H9 (cell line): ENCODE data around the gene MAGI1. TPM values are rescaled to one million over a fixed set of nuclear protein-coding genes. Genes with fewer than 3 reads are reported as not detected.
A peak's percentile ranks its signal among the peaks of the same experiment; 100 is the strongest.

Experiments
- DNase-seq: peaks from one replicate; pipeline ENCODE4 v3.0.0-alpha.2; 2017
- H2AFZ ChIP-seq: one replicate; pipeline ENCODE4 v1.6.1; 2013; ENCODE audit warnings: mild to moderate bottlenecking, low read length, control low read depth, moderate library complexity
- H2AK5ac ChIP-seq: 2 replicates; pipeline ENCODE4 v1.6.1; 2013; ENCODE audit warnings: low read length, control low read depth, mixed read lengths; ENCODE audit not compliant: insufficient read length
- H2BK120ac ChIP-seq: one replicate; pipeline ENCODE4 v1.6.1; 2013; ENCODE audit warnings: low read depth, mild to moderate bottlenecking, low read length, control low read depth, inconsistent platforms; ENCODE audit not compliant: poor library complexity, severe bottlenecking
- H2BK12ac ChIP-seq: 2 replicates; pipeline ENCODE4 v1.6.1; 2013; ENCODE audit warnings: low read length, control low read depth, mixed read lengths, low read depth; ENCODE audit not compliant: insufficient read length
- H2BK15ac ChIP-seq: 2 replicates; pipeline ENCODE4 v1.6.1; 2013; ENCODE audit warnings: low read depth, low read length, control low read depth
- H2BK20ac ChIP-seq: one replicate; pipeline ENCODE4 v1.6.1; 2013; ENCODE audit warnings: low read depth, mild to moderate bottlenecking, low read length, control low read depth, inconsistent platforms; ENCODE audit not compliant: poor library complexity, severe bottlenecking
- H2BK5ac ChIP-seq: 2 replicates; pipeline ENCODE4 v1.6.1; 2013; ENCODE audit warnings: low read length, control low read depth, mixed read lengths; ENCODE audit not compliant: insufficient read length
- H3K14ac ChIP-seq: 2 replicates; pipeline ENCODE4 v1.6.1; 2013; ENCODE audit warnings: low read length, control low read depth; ENCODE audit not compliant: insufficient read depth
- H3K18ac ChIP-seq: 2 replicates; pipeline ENCODE4 v1.6.1; 2013; ENCODE audit warnings: low read depth, mild to moderate bottlenecking, mixed read lengths, low read length, control low read depth; ENCODE audit not compliant: insufficient read length
- H3K23ac ChIP-seq: 2 replicates; pipeline ENCODE4 v1.6.1; 2013; ENCODE audit warnings: low read length, control low read depth, mixed read lengths, low read depth; ENCODE audit not compliant: insufficient read length
- H3K23me2 ChIP-seq: 2 replicates; pipeline ENCODE4 v1.6.1; 2013; ENCODE audit warnings: low read depth, mild to moderate bottlenecking, mixed read lengths, low read length, control low read depth; ENCODE audit not compliant: insufficient read length, poor library complexity, severe bottlenecking
- H3K27ac ChIP-seq: 2 replicates; pipeline ENCODE4 v1.5.1; 2013; ENCODE audit warnings: low read length, control low read depth, mixed read lengths, low read depth; ENCODE audit not compliant: insufficient read length
- H3K27me3 ChIP-seq: 2 replicates; pipeline ENCODE4 v1.6.1; 2013; ENCODE audit warnings: low read length, control low read depth, inconsistent platforms; ENCODE audit not compliant: insufficient read depth
- H3K4ac ChIP-seq: 2 replicates; pipeline ENCODE4 v1.6.1; 2013; ENCODE audit warnings: low read depth, mild to moderate bottlenecking, control low read depth, inconsistent platforms, low read length, moderate library complexity
- H3K4me1 ChIP-seq: 2 replicates; pipeline ENCODE4 v1.6.1; 2013; ENCODE audit warnings: low read length, control low read depth, inconsistent platforms; ENCODE audit not compliant: insufficient read depth
- H3K4me2 ChIP-seq: 2 replicates; pipeline ENCODE4 v1.6.1; 2013; ENCODE audit warnings: low read length, control low read depth, mixed read lengths; ENCODE audit not compliant: insufficient read length, insufficient read depth
- H3K56ac ChIP-seq: 2 replicates; pipeline ENCODE4 v1.6.1; 2013; ENCODE audit warnings: low read depth, mild to moderate bottlenecking, mixed read lengths, low read length, control low read depth; ENCODE audit not compliant: insufficient read length
- H3K79me1 ChIP-seq: 2 replicates; pipeline ENCODE4 v1.6.1; 2013; ENCODE audit warnings: low read depth, mild to moderate bottlenecking, moderate library complexity, low read length, control low read depth, inconsistent platforms; ENCODE audit not compliant: insufficient read depth, poor library complexity, severe bottlenecking
- H3K79me2 ChIP-seq: 2 replicates; pipeline ENCODE4 v1.6.1; 2013; ENCODE audit warnings: low read length, control low read depth, inconsistent platforms; ENCODE audit not compliant: insufficient read depth
- H3K9ac ChIP-seq: 2 replicates; pipeline ENCODE4 v1.6.1; 2013; ENCODE audit warnings: low read length, control low read depth, mixed read lengths; ENCODE audit not compliant: insufficient read length; ENCODE audit errors: extremely low read depth
- H3K9me3 ChIP-seq: one replicate; pipeline ENCODE4 v1.6.1; 2013; ENCODE audit warnings: low read depth, low read length, inconsistent platforms; ENCODE audit not compliant: control insufficient read depth
- H3T11ph ChIP-seq: one replicate; pipeline ENCODE4 v1.6.1; 2013; ENCODE audit warnings: mild to moderate bottlenecking, low read length, control low read depth, inconsistent platforms
- H4K20me1 ChIP-seq: one replicate; pipeline ENCODE4 v1.6.1; 2013; ENCODE audit not compliant: control insufficient read depth, insufficient read length, insufficient read depth
- H4K5ac ChIP-seq: 2 replicates; pipeline ENCODE4 v1.6.1; 2013; ENCODE audit warnings: low read depth, mild to moderate bottlenecking, mixed read lengths, low read length, control low read depth; ENCODE audit not compliant: insufficient read length
- H4K8ac ChIP-seq: replicated peaks from 2 replicates; pipeline ENCODE4 v1.6.1; 2013; ENCODE audit warnings: low read length, control low read depth, mixed read lengths, low read depth; ENCODE audit not compliant: insufficient read length
- H4K91ac ChIP-seq: 2 replicates; pipeline ENCODE4 v1.6.1; 2013; ENCODE audit warnings: low read depth, mild to moderate bottlenecking, moderate library complexity, mixed read lengths, low read length, control low read depth; ENCODE audit not compliant: insufficient read length
- H3K27ac Mint-ChIP-seq, 3 experiments: 2 replicates in 2 of 3; 3 replicates in 1 of 3; pipeline ENCODE4 v1.8.0; 2020 to 2021; ENCODE audit warnings: mixed read lengths in 3 of 3, mild to moderate bottlenecking in 1 of 3, moderate library complexity in 1 of 3
- H3K27me3 Mint-ChIP-seq: 2 replicates; pipeline ENCODE4 v1.8.0; 2021; ENCODE audit warnings: low read depth, mild to moderate bottlenecking, moderate library complexity, mixed read lengths
- H3K36me3 Mint-ChIP-seq, 3 experiments: 2 replicates in 2 of 3; 3 replicates in 1 of 3; pipeline ENCODE4 v1.8.0; 2020 to 2021; ENCODE audit warnings: low read depth in 3 of 3, mixed read lengths in 3 of 3; ENCODE audit not compliant: insufficient read depth in 1 of 3
- H3K4me1 Mint-ChIP-seq, 2 experiments: 2 replicates each; pipeline ENCODE4 v1.8.0; 2020; ENCODE audit warnings: mixed read lengths in 2 of 2
- H3K4me3 Mint-ChIP-seq, 2 experiments: 2 replicates in 1 of 2; 3 replicates in 1 of 2; pipeline ENCODE4 v1.8.0; 2020 to 2021; ENCODE audit warnings: mild to moderate bottlenecking in 2 of 2, mixed read lengths in 2 of 2, moderate library complexity in 1 of 2
- H3K9me3 Mint-ChIP-seq, 2 experiments: 2 replicates in 1 of 2; 3 replicates in 1 of 2; pipeline ENCODE4 v1.8.0; 2020; ENCODE audit warnings: mild to moderate bottlenecking in 2 of 2, mixed read lengths in 2 of 2, moderate library complexity in 1 of 2
- WGBS: extraction: QIAGEN DNeasy Blood & Tissue Kit; methylation state at CpG from one replicate; pipeline ENCODE4 v1.1.7; 2013; ENCODE audit warnings: missing lambda C conversion rate, low lambda C conversion rate, mixed read lengths; ENCODE audit not compliant: insufficient read length; ENCODE audit errors: extremely low coverage; 5-methylcytosine and 5-hydroxymethylcytosine counted together
- total RNA-seq: library from RNA; stranded (reverse); gene quantifications from 2 replicates; pipeline ENCODE4 v1.2.1, GENCODE V29; 2021
- TF ChIP-seq, protein P1 (sequence below): fragments of 200-600 bp; sonication (generic); conservative IDR thresholded peaks from 3 replicates; pipeline ENCODE4 v1.8.0; 2021; ENCODE audit warnings: antibody characterized with exemption, mild to moderate bottlenecking

The MAGI1 gene
- total RNA-seq, 1 experiment from 2014 or later = 65.7 TPM

DNA sequence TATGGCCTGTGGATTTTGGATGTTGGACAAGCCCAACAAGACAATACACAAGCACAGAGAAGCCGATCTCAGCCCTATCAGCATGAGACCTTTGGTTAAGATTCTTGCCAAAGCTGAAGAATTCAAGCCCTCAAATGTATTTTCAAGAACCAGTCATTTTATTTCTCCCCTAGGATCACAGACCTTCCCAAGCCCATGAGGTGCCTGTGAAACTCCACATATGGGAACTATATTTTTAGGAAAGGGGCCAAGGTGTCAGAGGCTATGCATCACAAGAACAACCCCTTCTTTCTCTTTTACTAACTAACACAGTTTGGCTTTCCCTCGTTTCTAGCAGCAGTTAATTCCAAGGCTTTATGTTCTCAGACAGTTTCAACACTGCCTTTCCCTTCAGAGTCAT, 364.5 kb downstream of the MAGI1 start:
- no peak overlapping the region for H2BK120ac ChIP-seq
- H4K91ac ChIP-seq = no peak overlapping the region
- no peak overlapping the region for H2BK20ac ChIP-seq
- Mint-ChIP-seq H3K36me3 (no peaks in the 10 kb centered on the region), H3K27ac (peak overlapping the region in 2 of 3 experiments; percentile 5 to 68; a peak in 3 of 7 replicates), H3K9me3 (no peaks in the 10 kb centered on the region), H3K27me3 (no peaks in the 10 kb centered on the region), H3K4me3 (no peak overlapping the region), H3K4me1 (peaks cover 44 to 50% of the 10 kb centered on the region in 2 experiments)
- no peak overlapping the region for H3K18ac ChIP-seq
- no peak overlapping the region for H2BK12ac ChIP-seq
- TF ChIP-seq, protein P1, sequence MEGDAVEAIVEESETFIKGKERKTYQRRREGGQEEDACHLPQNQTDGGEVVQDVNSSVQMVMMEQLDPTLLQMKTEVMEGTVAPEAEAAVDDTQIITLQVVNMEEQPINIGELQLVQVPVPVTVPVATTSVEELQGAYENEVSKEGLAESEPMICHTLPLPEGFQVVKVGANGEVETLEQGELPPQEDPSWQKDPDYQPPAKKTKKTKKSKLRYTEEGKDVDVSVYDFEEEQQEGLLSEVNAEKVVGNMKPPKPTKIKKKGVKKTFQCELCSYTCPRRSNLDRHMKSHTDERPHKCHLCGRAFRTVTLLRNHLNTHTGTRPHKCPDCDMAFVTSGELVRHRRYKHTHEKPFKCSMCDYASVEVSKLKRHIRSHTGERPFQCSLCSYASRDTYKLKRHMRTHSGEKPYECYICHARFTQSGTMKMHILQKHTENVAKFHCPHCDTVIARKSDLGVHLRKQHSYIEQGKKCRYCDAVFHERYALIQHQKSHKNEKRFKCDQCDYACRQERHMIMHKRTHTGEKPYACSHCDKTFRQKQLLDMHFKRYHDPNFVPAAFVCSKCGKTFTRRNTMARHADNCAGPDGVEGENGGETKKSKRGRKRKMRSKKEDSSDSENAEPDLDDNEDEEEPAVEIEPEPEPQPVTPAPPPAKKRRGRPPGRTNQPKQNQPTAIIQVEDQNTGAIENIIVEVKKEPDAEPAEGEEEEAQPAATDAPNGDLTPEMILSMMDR = no peak
- H3K27ac ChIP-seq = no peak overlapping the region
- WGBS = no CpG with 5 or more reads among the region's 2 CpGs
- H3T11ph ChIP-seq = no peak overlapping the region
- H4K8ac ChIP-seq = no peak overlapping the region
- no peaks in the 10 kb centered on the region for H3K9me3 ChIP-seq
- H3K9ac ChIP-seq = no peak overlapping the region
- no peak overlapping the region for H3K56ac ChIP-seq
- H3K23me2 ChIP-seq = no peaks in the 10 kb centered on the region
- H3K4me2 ChIP-seq = no peak overlapping the region
- no peak overlapping the region for H3K4ac ChIP-seq
- no peak overlapping the region for H2AFZ ChIP-seq
- no peaks in the 10 kb centered on the region for H3K27me3 ChIP-seq
- H3K79me2 ChIP-seq = no peaks in the 10 kb centered on the region
- no peak overlapping the region for H2BK15ac ChIP-seq
- H4K20me1 ChIP-seq = no peaks in the 10 kb centered on the region
- no peak overlapping the region for H3K14ac ChIP-seq
- H2AK5ac ChIP-seq = no peak overlapping the region
- H2BK5ac ChIP-seq = no peak overlapping the region
- H3K79me1 ChIP-seq = no peaks in the 10 kb centered on the region
- no peak overlapping the region for H4K5ac ChIP-seq
- H3K23ac ChIP-seq = no peak overlapping the region
- no peak for DNase-seq
- H3K4me1 ChIP-seq = no peaks in the 10 kb centered on the region; the same call in 1 of the 2 replicates
